CD4-positive, alpha-beta memory T cell (primary cell): ENCODE data around the gene ECT2. TPM values are rescaled to one million over a fixed set of nuclear protein-coding genes. Genes with fewer than 3 reads are reported as not detected.

Experiments used
- CTCF ChIA-PET: fragments of 350-600 bp; sonication (Branson Sonifier 250); formaldehyde crosslinking; loops from one replicate; lab custom pipeline; 2021; ENCODE audit warnings: inconsistent platforms; ENCODE audit not compliant: partially characterized antibody; lab: Charles Lee
- POLR2A ChIA-PET: fragments of 350-600 bp; sonication (Branson Sonifier 250); formaldehyde crosslinking; loops from one replicate; lab custom pipeline; 2021; ENCODE audit not compliant: partially characterized antibody; lab: Charles Lee
- DNase-seq, 5 donors: peaks; one replicate each; pipeline versions ENCODE4 v3.0.0 to v3.0.0-alpha.2; 2020 to 2022; ENCODE audit warnings: mixed read lengths in 1 of 5
- H3K27ac ChIP-seq: one replicate; pipeline ENCODE4 v1.7.0; 2013; ENCODE audit warnings: low read depth, low read length
- H3K27me3 ChIP-seq: 2 replicates; pipeline ENCODE4 v1.7.0; 2013; ENCODE audit warnings: mild to moderate bottlenecking, low read length, moderate library complexity; ENCODE audit not compliant: insufficient read depth
- H3K36me3 ChIP-seq: 2 replicates; pipeline ENCODE4 v1.7.0; 2013; ENCODE audit warnings: mild to moderate bottlenecking, low read length, moderate library complexity; ENCODE audit not compliant: insufficient read depth
- H3K4me1 ChIP-seq: 2 replicates; pipeline ENCODE4 v1.7.0; 2013; ENCODE audit warnings: mild to moderate bottlenecking, low read length, moderate library complexity; ENCODE audit not compliant: insufficient read depth
- H3K4me3 ChIP-seq, 2 donors: one replicate each; pipeline ENCODE4 v1.7.0; 2013; ENCODE audit warnings: low read length in 2 of 2, mild to moderate bottlenecking in 1 of 2
- H3K9me3 ChIP-seq, 2 donors: one replicate each; pipeline ENCODE4 v1.7.0; 2013; ENCODE audit warnings: low read length in 2 of 2, control low read depth in 1 of 2; ENCODE audit not compliant: control insufficient read depth in 1 of 2
- H3K27ac Mint-ChIP-seq, 7 donors: one replicate each; pipeline ENCODE4 v1.8.0; 2020 to 2021; ENCODE audit warnings: mixed read lengths in 7 of 7, mild to moderate bottlenecking in 6 of 7, inconsistent platforms in 3 of 7, moderate library complexity in 3 of 7
- H3K27me3 Mint-ChIP-seq, 2 donors: one replicate each; pipeline ENCODE4 v1.8.0; 2020 to 2021; ENCODE audit warnings: mixed read lengths in 2 of 2
- H3K36me3 Mint-ChIP-seq, 2 donors: one replicate each; pipeline ENCODE4 v1.8.0; 2020 to 2021; ENCODE audit warnings: mixed read lengths in 2 of 2, inconsistent platforms in 1 of 2, mild to moderate bottlenecking in 1 of 2
- H3K4me1 Mint-ChIP-seq, 4 donors: one replicate each; pipeline ENCODE4 v1.8.0; 2020 to 2021; ENCODE audit warnings: mixed read lengths in 4 of 4, mild to moderate bottlenecking in 1 of 4
- H3K4me3 Mint-ChIP-seq, 8 donors: one replicate each; pipeline ENCODE4 v1.8.0; 2020 to 2021; ENCODE audit warnings: mixed read lengths in 8 of 8, mild to moderate bottlenecking in 7 of 8, moderate library complexity in 6 of 8, inconsistent platforms in 3 of 8
- H3K9me3 Mint-ChIP-seq, 8 donors: one replicate each; pipeline ENCODE4 v1.8.0; 2020 to 2021; ENCODE audit warnings: mixed read lengths in 8 of 8, mild to moderate bottlenecking in 5 of 8, inconsistent platforms in 3 of 8, moderate library complexity in 1 of 8
- intact Hi-C: fragments of 100-400 bp; cut with micrococcal nuclease; formaldehyde crosslinking; loops from one replicate; pipeline ENCODE4 v1.15.1; 2023
- polyA plus RNA-seq, 2 donors: library from polyadenylated mRNA; unstranded; fragments of 300-500 nt; fragmentation: Illumina TruSeq; gene quantifications; one replicate each; pipeline ENCODE4 v1.2.3, GENCODE V29; 2021
- total RNA-seq, 2 experiments: library from RNA; stranded (reverse); gene quantifications; one replicate each; pipeline ENCODE4 v1.2.3, GENCODE V29; 2021

The ECT2 gene
- total and polyA plus RNA-seq, 4 experiments from 2014 or later: 1.2 to 2.9 (median 2.4) TPM

DNA sequence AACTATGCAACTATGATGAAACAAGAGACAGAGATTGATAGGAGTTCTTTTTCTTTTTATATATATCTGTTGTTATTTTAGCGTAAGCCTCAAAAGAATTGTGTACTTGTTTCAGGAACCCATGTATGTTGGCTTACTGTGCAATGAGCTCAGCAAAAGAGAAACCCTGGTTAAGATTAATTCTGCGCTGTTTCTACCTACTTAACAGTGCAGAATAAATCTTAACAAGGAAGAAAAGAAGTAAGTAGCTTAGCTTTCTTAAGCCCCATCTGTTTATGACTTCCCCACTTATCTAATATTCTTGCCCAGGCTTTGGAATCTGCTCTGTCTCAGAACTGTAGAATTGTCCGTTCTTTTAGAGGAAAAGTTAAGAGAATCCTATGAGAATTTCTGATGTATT, 27.4 kb downstream of the ECT2 start:
- intact Hi-C loops: no loop called here
- no peaks in the 10 kb centered on the region for H3K4me1 ChIP-seq
- H3K27ac ChIP-seq: no peak overlapping the region
- H3K4me3 ChIP-seq: no peak overlapping the region
- ChIA-PET POLR2A (no interaction called here), CTCF (no interaction called here)
- Mint-ChIP-seq H3K36me3 (peaks cover 7 to 16% of the 10 kb centered on the region in 2 donors), H3K27me3 (no peaks in the 10 kb centered on the region), H3K4me3 (no peak overlapping the region), H3K4me1 (peaks cover 0 to 3% (median 0%) of the 10 kb centered on the region in 4 donors), H3K27ac (peak overlapping the region in 1 of 7 donors; percentile 54), H3K9me3 (no peaks in the 10 kb centered on the region)
- H3K9me3 ChIP-seq: no peaks in the 10 kb centered on the region
- H3K36me3 ChIP-seq: no peaks in the 10 kb centered on the region
- no peaks in the 10 kb centered on the region for H3K27me3 ChIP-seq
- no peak for DNase-seq

DNA sequence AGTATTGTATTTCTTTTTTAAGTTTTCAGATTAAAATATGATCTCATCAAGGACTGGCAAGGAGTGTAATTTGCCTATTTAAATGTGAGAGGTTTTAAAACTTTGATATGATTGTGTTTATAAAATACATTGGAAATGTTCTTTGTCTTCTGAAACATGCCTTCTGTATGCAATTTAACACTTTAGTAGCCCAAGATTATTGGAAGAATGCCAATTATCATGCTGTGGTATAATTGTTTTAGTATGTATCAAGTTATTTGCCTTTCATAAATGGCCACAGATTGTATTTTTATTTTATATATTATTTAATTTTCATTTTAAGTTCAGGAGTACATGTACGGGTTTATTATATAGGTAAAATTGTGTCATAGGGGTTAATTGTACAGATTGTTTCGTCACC, 31.7 kb downstream of the ECT2 start:
- Histone ChIP-seq H3K4me1 (no peaks in the 10 kb centered on the region), H3K36me3 (no peaks in the 10 kb centered on the region), H3K27ac (no peak overlapping the region), H3K9me3 (no peaks in the 10 kb centered on the region), H3K27me3 (no peaks in the 10 kb centered on the region), H3K4me3 (no peak overlapping the region)
- peaks cover 0 to 3% (median 0%) of the 10 kb centered on the region in 4 donors for H3K4me1 Mint-ChIP-seq
- intact Hi-C loops: no loop called here
- H3K27me3 Mint-ChIP-seq: no peaks in the 10 kb centered on the region
- H3K36me3 Mint-ChIP-seq: peaks cover 0 to 5% of the 10 kb centered on the region in 2 donors
- H3K9me3 Mint-ChIP-seq: no peaks in the 10 kb centered on the region
- DNase-seq: no peak
- POLR2A ChIA-PET: no interaction called here
- H3K27ac Mint-ChIP-seq: no peak overlapping the region
- CTCF ChIA-PET: no interaction called here
- no peak overlapping the region for H3K4me3 Mint-ChIP-seq

- Histone ChIP-seq H3K27me3 (no peaks in the 10 kb centered on the region), H3K9me3 (no peaks in the 10 kb centered on the region), H3K4me3 (no peak overlapping the region), H3K36me3 (no peaks in the 10 kb centered on the region), H3K4me1 (no peaks in the 10 kb centered on the region), H3K27ac (no peak overlapping the region)
- DNase-seq: no peak
- ChIA-PET POLR2A (no interaction called here), CTCF (no interaction called here)
- Mint-ChIP-seq H3K4me3 (no peak overlapping the region), H3K9me3 (peaks cover 0 to 3% (median 0%) of the 10 kb centered on the region in 8 donors), H3K36me3 (peaks cover 12 to 21% of the 10 kb centered on the region in 2 donors), H3K27ac (peak overlapping the region in 1 of 7 donors; percentile 26), H3K4me1 (peaks cover 0 to 3% (median 0%) of the 10 kb centered on the region in 4 donors), H3K27me3 (no peaks in the 10 kb centered on the region)
- intact Hi-C loops: no loop called here
Measured at GRCh38 chr3:172786036-172786435, 35.5 kb downstream of the ECT2 start.

DNA sequence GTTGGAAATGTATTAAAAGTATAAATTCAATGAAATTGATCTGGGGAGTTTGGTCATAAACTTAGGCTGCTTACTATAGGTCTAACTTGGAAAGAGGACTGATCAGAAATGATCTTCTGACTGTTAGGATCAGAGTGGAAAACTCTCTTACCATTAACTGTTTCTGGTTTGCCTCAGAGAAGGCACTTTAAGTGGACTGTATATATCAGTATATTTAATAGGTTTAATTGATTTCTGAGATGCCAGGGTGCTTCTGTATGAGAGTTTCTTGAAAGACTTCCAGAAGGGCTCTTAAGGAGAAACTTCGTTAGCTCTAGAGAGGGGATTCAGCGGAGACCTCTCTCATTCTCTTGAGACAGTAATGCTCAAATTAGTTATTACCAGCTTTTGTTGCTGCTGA, 36.5 kb downstream of the ECT2 start:
- Histone ChIP-seq H3K9me3 (no peaks in the 10 kb centered on the region), H3K4me3 (no peak overlapping the region), H3K4me1 (no peaks in the 10 kb centered on the region), H3K27me3 (no peaks in the 10 kb centered on the region), H3K36me3 (no peaks in the 10 kb centered on the region), H3K27ac (no peak overlapping the region)
- H3K27me3 Mint-ChIP-seq: no peaks in the 10 kb centered on the region
- peaks cover 0 to 3% (median 0%) of the 10 kb centered on the region in 8 donors for H3K9me3 Mint-ChIP-seq
- no peak overlapping the region for H3K27ac Mint-ChIP-seq
- H3K36me3 Mint-ChIP-seq: peaks cover 12 to 23% of the 10 kb centered on the region in 2 donors
- intact Hi-C loops: no loop called here
- ChIA-PET POLR2A (no interaction called here), CTCF (no interaction called here)
- peaks cover 0 to 3% (median 0%) of the 10 kb centered on the region in 4 donors for H3K4me1 Mint-ChIP-seq
- DNase-seq: no peak
- H3K4me3 Mint-ChIP-seq: no peak overlapping the region

DNA sequence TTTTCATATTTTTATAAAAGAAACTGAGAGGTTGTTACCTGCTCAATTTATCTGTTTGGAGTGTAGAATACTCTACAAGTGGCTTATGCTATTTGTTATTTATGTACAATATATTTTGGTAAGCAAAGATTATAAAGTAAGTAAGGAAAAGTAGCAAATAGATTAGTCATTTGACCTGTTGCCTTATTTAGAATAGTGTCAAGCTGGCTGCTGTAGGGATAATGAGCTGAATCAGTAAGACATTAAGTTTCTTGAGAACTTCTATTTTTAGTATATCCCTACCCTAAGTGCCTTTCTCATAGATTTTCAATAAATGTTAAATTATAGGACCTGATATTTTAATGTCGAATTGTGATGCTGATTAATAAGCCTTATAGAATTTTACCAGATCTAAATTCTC, 37.2 kb downstream of the ECT2 start:
- Histone ChIP-seq H3K36me3 (no peaks in the 10 kb centered on the region), H3K27me3 (no peaks in the 10 kb centered on the region), H3K9me3 (no peaks in the 10 kb centered on the region), H3K4me1 (no peaks in the 10 kb centered on the region), H3K27ac (no peak overlapping the region), H3K4me3 (no peak overlapping the region)
- peaks cover 0 to 3% (median 0%) of the 10 kb centered on the region in 8 donors for H3K9me3 Mint-ChIP-seq
- CTCF ChIA-PET: no interaction called here
- no peak overlapping the region for H3K4me3 Mint-ChIP-seq
- no peak for DNase-seq
- H3K36me3 Mint-ChIP-seq: peaks cover 15 to 27% of the 10 kb centered on the region in 2 donors
- peaks cover 0 to 2% (median under 1%) of the 10 kb centered on the region in 4 donors for H3K4me1 Mint-ChIP-seq
- no peak overlapping the region for H3K27ac Mint-ChIP-seq
- intact Hi-C loops: no loop called here
- no peaks in the 10 kb centered on the region for H3K27me3 Mint-ChIP-seq
- POLR2A ChIA-PET: no interaction called here

GRCh38 chr3:172799246-172799645, 48.7 kb downstream of the ECT2 start:
- H3K4me1 ChIP-seq: no peaks in the 10 kb centered on the region
- Mint-ChIP-seq H3K4me1 (peaks cover 0 to 4% (median 0%) of the 10 kb centered on the region in 4 donors), H3K27ac (no peak overlapping the region), H3K4me3 (no peak overlapping the region), H3K27me3 (no peaks in the 10 kb centered on the region), H3K9me3 (peaks cover 0 to 2% (median 0%) of the 10 kb centered on the region in 8 donors), H3K36me3 (peaks cover 2 to 8% of the 10 kb centered on the region in 2 donors)
- no peak for DNase-seq
- H3K27me3 ChIP-seq: no peaks in the 10 kb centered on the region
- ChIA-PET CTCF (no interaction called here), POLR2A (no interaction called here)
- H3K4me3 ChIP-seq: no peak overlapping the region
- H3K27ac ChIP-seq: no peak overlapping the region
- intact Hi-C loops: no loop called here
- H3K9me3 ChIP-seq: no peaks in the 10 kb centered on the region
- H3K36me3 ChIP-seq: no peaks in the 10 kb centered on the region

GRCh38 chr3:172800156-172800555, 49.6 kb downstream of the ECT2 start:
- intact Hi-C loops: no loop called here
- Histone ChIP-seq H3K27me3 (no peaks in the 10 kb centered on the region), H3K9me3 (no peaks in the 10 kb centered on the region), H3K4me1 (no peaks in the 10 kb centered on the region), H3K4me3 (no peak overlapping the region), H3K27ac (no peak overlapping the region), H3K36me3 (no peaks in the 10 kb centered on the region)
- ChIA-PET POLR2A (no interaction called here), CTCF (no interaction called here)
- Mint-ChIP-seq H3K9me3 (peaks cover 0 to 2% (median 0%) of the 10 kb centered on the region in 8 donors), H3K36me3 (peaks cover 0 to 4% of the 10 kb centered on the region in 2 donors), H3K27ac (no peak overlapping the region), H3K27me3 (no peaks in the 10 kb centered on the region), H3K4me3 (no peak overlapping the region), H3K4me1 (peaks cover 0 to 4% (median 0%) of the 10 kb centered on the region in 4 donors)
- DNase-seq: no peak
